Progenitor cell of endocrine pancreas (in vitro differentiated cells): Measurements from ENCODE around the gene CAAP1. TPM values are rescaled to one million over a fixed set of nuclear protein-coding genes. Genes with fewer than 3 reads are reported as not detected.
"Not testable (repeated sequence)": the region's sequence is repeated elsewhere in the genome, so short reads cannot be mapped to it uniquely, and the experiment has no call there.

Experiments used
- DNase-seq: peaks from one replicate; pipeline ENCODE4 v3.0.0; 2021; ENCODE audit warnings: low spot score; ENCODE audit not compliant: unreplicated experiment
- H3K27ac Mint-ChIP-seq: 2 replicates; pipeline ENCODE4 v1.8.0; 2021; ENCODE audit warnings: mild to moderate bottlenecking, moderate library complexity, mixed read lengths
- H3K27me3 Mint-ChIP-seq: 2 replicates; pipeline ENCODE4 v1.8.0; 2021; ENCODE audit warnings: mixed read lengths
- H3K36me3 Mint-ChIP-seq: 2 replicates; pipeline ENCODE4 v1.8.0; 2022; ENCODE audit warnings: mixed read lengths; ENCODE audit not compliant: insufficient read depth
- H3K4me1 Mint-ChIP-seq: 2 replicates; pipeline ENCODE4 v1.8.0; 2021; ENCODE audit warnings: low read depth, mixed read lengths
- H3K4me3 Mint-ChIP-seq: 2 replicates; pipeline ENCODE4 v1.8.0; 2021; ENCODE audit warnings: low read depth, mild to moderate bottlenecking, moderate library complexity, mixed read lengths
- H3K9me3 Mint-ChIP-seq: 2 replicates; pipeline ENCODE4 v1.8.0; 2021; ENCODE audit warnings: low read depth, mixed read lengths
- total RNA-seq: library from RNA; stranded (reverse); gene quantifications from 2 replicates; pipeline ENCODE4 v1.2.1, GENCODE V29; 2021
- TF ChIP-seq, protein P1 (sequence below): fragments of 200-600 bp; sonication (generic); IDR thresholded peaks from one replicate; pipeline ENCODE4 v1.5.0; 2021; ENCODE audit warnings: antibody characterized with exemption, mild to moderate bottlenecking; ENCODE audit not compliant: unreplicated experiment

The CAAP1 gene
- total RNA-seq, 1 donor from 2014 or later = 25.1 TPM

DNA sequence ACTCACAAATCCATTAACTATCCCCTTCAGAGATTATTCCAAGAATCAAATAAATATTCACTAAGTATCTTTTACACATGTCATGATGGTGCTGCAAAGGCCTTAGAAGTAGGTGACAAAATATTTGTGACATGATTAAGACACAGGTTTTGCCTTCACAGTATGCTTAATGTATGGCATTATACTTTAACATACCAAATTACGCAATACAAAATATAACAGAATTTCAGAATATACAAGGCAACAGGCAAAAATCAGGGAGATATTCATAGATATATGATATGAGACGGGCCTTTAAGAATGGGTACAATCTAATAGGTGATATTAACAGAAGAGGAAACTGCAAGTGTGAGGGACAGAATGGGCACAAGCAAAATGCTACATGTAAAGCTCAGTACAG is 41.6 kb downstream of the CAAP1 start:
- Mint-ChIP-seq H3K36me3 (peaks cover 36% of the 10 kb centered on the region), H3K9me3 (no peaks in the 10 kb centered on the region), H3K4me3 (no peak overlapping the region), H3K4me1 (no peaks in the 10 kb centered on the region), H3K27ac (no peak overlapping the region), H3K27me3 (no peaks in the 10 kb centered on the region)
- TF ChIP-seq, protein P1, sequence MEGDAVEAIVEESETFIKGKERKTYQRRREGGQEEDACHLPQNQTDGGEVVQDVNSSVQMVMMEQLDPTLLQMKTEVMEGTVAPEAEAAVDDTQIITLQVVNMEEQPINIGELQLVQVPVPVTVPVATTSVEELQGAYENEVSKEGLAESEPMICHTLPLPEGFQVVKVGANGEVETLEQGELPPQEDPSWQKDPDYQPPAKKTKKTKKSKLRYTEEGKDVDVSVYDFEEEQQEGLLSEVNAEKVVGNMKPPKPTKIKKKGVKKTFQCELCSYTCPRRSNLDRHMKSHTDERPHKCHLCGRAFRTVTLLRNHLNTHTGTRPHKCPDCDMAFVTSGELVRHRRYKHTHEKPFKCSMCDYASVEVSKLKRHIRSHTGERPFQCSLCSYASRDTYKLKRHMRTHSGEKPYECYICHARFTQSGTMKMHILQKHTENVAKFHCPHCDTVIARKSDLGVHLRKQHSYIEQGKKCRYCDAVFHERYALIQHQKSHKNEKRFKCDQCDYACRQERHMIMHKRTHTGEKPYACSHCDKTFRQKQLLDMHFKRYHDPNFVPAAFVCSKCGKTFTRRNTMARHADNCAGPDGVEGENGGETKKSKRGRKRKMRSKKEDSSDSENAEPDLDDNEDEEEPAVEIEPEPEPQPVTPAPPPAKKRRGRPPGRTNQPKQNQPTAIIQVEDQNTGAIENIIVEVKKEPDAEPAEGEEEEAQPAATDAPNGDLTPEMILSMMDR = no peak
- no peak for DNase-seq

- TF ChIP-seq, protein P1 = no peak
- peaks cover 11% of the 10 kb centered on the region for H3K36me3 Mint-ChIP-seq
- peaks cover 8% of the 10 kb centered on the region for H3K9me3 Mint-ChIP-seq
- H3K27me3 Mint-ChIP-seq = no peaks in the 10 kb centered on the region
- H3K4me1 Mint-ChIP-seq = peaks cover 4% of the 10 kb centered on the region
- DNase-seq = no peak
- peak overlapping the region; percentile 80 for H3K27ac Mint-ChIP-seq
- H3K4me3 Mint-ChIP-seq = no peak overlapping the region
These were observed 58.8 kb downstream of the CAAP1 start for GRCh38 chr9:26833792-26834191.

GRCh38 chr9:26828391-26828955 is 64.1 kb downstream of the CAAP1 start:
- H3K27me3 Mint-ChIP-seq, DNase-seq, H3K4me1 Mint-ChIP-seq, H3K27ac Mint-ChIP-seq, H3K4me3 Mint-ChIP-seq, H3K36me3 Mint-ChIP-seq, H3K9me3 Mint-ChIP-seq: not testable (repeated sequence)

DNA sequence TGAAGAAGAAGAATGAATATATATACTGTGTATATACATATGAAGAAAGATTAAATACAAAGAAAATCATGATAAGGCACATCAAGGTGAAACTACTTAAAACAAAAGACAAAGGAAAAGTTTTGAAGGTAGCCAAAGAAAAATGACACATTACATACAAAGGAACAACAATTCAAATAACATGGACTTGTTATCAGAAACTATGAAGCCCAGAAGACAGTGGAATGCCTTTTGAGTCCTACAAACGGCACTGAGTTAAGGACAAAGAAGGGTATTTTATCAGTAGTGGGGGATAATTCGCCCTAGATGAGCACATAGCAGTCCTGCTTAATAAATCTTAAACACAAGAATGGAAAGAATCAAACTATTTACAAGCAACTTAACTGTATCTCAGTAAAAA is 77.8 kb downstream of the CAAP1 start:
- TF ChIP-seq, protein P1 = no peak
- peaks cover 13% of the 10 kb centered on the region for H3K9me3 Mint-ChIP-seq
- H3K27ac Mint-ChIP-seq = no peak overlapping the region
- no peak for DNase-seq
- no peak overlapping the region for H3K4me3 Mint-ChIP-seq
- H3K36me3 Mint-ChIP-seq = no peaks in the 10 kb centered on the region
- no peaks in the 10 kb centered on the region for H3K27me3 Mint-ChIP-seq
- no peaks in the 10 kb centered on the region for H3K4me1 Mint-ChIP-seq

GRCh38 chr9:26813247-26813646 is 79.4 kb downstream of the CAAP1 start:
- no peaks in the 10 kb centered on the region for H3K27me3 Mint-ChIP-seq
- TF ChIP-seq, protein P1 = no peak
- no peaks in the 10 kb centered on the region for H3K4me1 Mint-ChIP-seq
- no peaks in the 10 kb centered on the region for H3K36me3 Mint-ChIP-seq
- DNase-seq = no peak
- no peak overlapping the region for H3K4me3 Mint-ChIP-seq
- peaks cover 13% of the 10 kb centered on the region for H3K9me3 Mint-ChIP-seq
- H3K27ac Mint-ChIP-seq = no peak overlapping the region

GRCh38 chr9:26812217-26812616 is 80.4 kb downstream of the CAAP1 start:
- Mint-ChIP-seq H3K4me1 (no peaks in the 10 kb centered on the region), H3K36me3 (no peaks in the 10 kb centered on the region), H3K27ac (no peak overlapping the region), H3K4me3 (no peak overlapping the region), H3K9me3 (peaks cover 13% of the 10 kb centered on the region), H3K27me3 (no peaks in the 10 kb centered on the region)
- DNase-seq = no peak
- TF ChIP-seq, protein P1 = no peak
